HG02840 (cell line): ENCODE data around the gene MAS1L.

Experiments used
- ATAC-seq: cut with Tn5 transposase; IDR thresholded peaks from one replicate; pipeline ENCODE4 v1.9.1; 2021; ENCODE audit warnings: mild to moderate bottlenecking, moderate library complexity, moderate number of reproducible peaks; ENCODE audit not compliant: unreplicated experiment, low FRiP score

The MAS1L gene

GRCh38 chr6:29510746-29511300 lies 23.1 kb upstream of the MAS1L start:
- ATAC-seq = no peak

- no peak for ATAC-seq
Measured at GRCh38 chr6:29510202-29510601, 22.4 kb upstream of the MAS1L start.

GRCh38 chr6:29509711-29510110 lies 22.0 kb upstream of the MAS1L start:
- ATAC-seq = no peak

GRCh38 chr6:29509239-29509638 lies 21.5 kb upstream of the MAS1L start:
- ATAC-seq = no peak

GRCh38 chr6:29507319-29507718 lies 19.6 kb upstream of the MAS1L start:
- ATAC-seq = no peak

GRCh38 chr6:29506446-29507067 lies 18.8 kb upstream of the MAS1L start:
- ATAC-seq = no peak

GRCh38 chr6:29505808-29506207 lies 18.1 kb upstream of the MAS1L start:
- no peak for ATAC-seq

- no peak for ATAC-seq
Measured at GRCh38 chr6:29504961-29505360, 17.2 kb upstream of the MAS1L start.

GRCh38 chr6:29502597-29502996 lies 14.8 kb upstream of the MAS1L start:
- ATAC-seq = no peak

- ATAC-seq = no peak
Measured at GRCh38 chr6:29502181-29502580, 14.4 kb upstream of the MAS1L start.

GRCh38 chr6:29501106-29501505 lies 13.3 kb upstream of the MAS1L start:
- no peak for ATAC-seq

GRCh38 chr6:29500594-29500993 lies 12.8 kb upstream of the MAS1L start:
- ATAC-seq = no peak

GRCh38 chr6:29499704-29500103 lies 11.9 kb upstream of the MAS1L start:
- no peak for ATAC-seq

- no peak for ATAC-seq
Measured at GRCh38 chr6:29496961-29497360, 9.2 kb upstream of the MAS1L start.

GRCh38 chr6:29495571-29495970 lies 7.8 kb upstream of the MAS1L start:
- ATAC-seq = no peak

GRCh38 chr6:29494131-29494530 lies 6.4 kb upstream of the MAS1L start:
- ATAC-seq = no peak

GRCh38 chr6:29493261-29493660 lies 5.5 kb upstream of the MAS1L start:
- ATAC-seq = no peak

GRCh38 chr6:29491574-29491973 lies 3.8 kb upstream of the MAS1L start:
- ATAC-seq = no peak

- ATAC-seq = no peak
Measured at GRCh38 chr6:29490552-29490951, 2.8 kb upstream of the MAS1L start.

GRCh38 chr6:29490055-29490454 lies 2.3 kb upstream of the MAS1L start:
- ATAC-seq = no peak

GRCh38 chr6:29489286-29489685 lies 1.5 kb upstream of the MAS1L start:
- ATAC-seq = no peak

- ATAC-seq = no peak
Measured at GRCh38 chr6:29488874-29489273, 1.1 kb upstream of the MAS1L start.

- ATAC-seq = no peak
Measured at GRCh38 chr6:29487131-29487530, 625 bp downstream of the MAS1L start.
